Ovary (tissue), 9 donors: ENCODE data around the gene SLC38A3. TPM values are rescaled to one million over a fixed set of nuclear protein-coding genes. Genes with fewer than 3 reads are reported as not detected.
A peak's percentile ranks its signal among the peaks of the same experiment; 100 is the strongest.

ENCODE experiments used
- DNase-seq, 5 donors: peaks; one replicate each; pipeline ENCODE4 v3.0.0-alpha.2; 2019 to 2020
- H3K27ac ChIP-seq, 2 donors: fragments of 200-600 bp; one replicate each; pipeline versions ENCODE4 v1.5.1 to v1.8.0; 2019 to 2022
- H3K27me3 ChIP-seq: fragments of 200-600 bp; one replicate; pipeline ENCODE4 v1.8.0; 2022
- H3K36me3 ChIP-seq: fragments of 200-600 bp; sonication (generic); one replicate; pipeline ENCODE4 v1.5.1; 2019
- H3K4me1 ChIP-seq: one replicate; pipeline ENCODE4 v1.8.1; 2013; ENCODE audit warnings: mild to moderate bottlenecking, moderate library complexity; ENCODE audit not compliant: insufficient read depth
- H3K4me3 ChIP-seq: fragments of 200-600 bp; sonication (generic); one replicate; pipeline ENCODE4 v1.5.1; 2017
- H3K9me3 ChIP-seq, 2 donors: fragments of 200-600 bp in 1 of 2; sonication (generic) in 1 of 2; one replicate each; pipeline versions ENCODE4 v1.5.1 to v1.8.1; 2013 to 2019; ENCODE audit warnings: mild to moderate bottlenecking in 1 of 2, moderate library complexity in 1 of 2
- CTCF ChIP-seq, 3 donors: fragments of 450-650 bp in 2 of 3; fragments of 200-600 bp in 1 of 3; IDR thresholded peaks; one replicate each; pipeline versions ENCODE4 v1.5.1 to v1.8.0; 2016 to 2022; ENCODE audit warnings: antibody characterized with exemption in 3 of 3, mild to moderate bottlenecking in 1 of 3
- EP300 ChIP-seq: sonication (generic); formaldehyde crosslinking; IDR thresholded peaks from one replicate; pipeline ENCODE4 v1.6.1; 2017; ENCODE audit warnings: antibody characterized with exemption
- POLR2A ChIP-seq: fragments of 450-650 bp; IDR thresholded peaks from one replicate; pipeline ENCODE4 v1.6.1; 2017; ENCODE audit warnings: antibody characterized with exemption, mild to moderate bottlenecking, moderate library complexity
- WGBS, 3 donors: extraction: QIAGEN DNeasy Blood & Tissue Kit in 1 of 3; methylation state at CpG; one replicate each; pipeline versions ENCODE4 v1.1.5 to v1.1.7; 2013 to 2017; 5-methylcytosine and 5-hydroxymethylcytosine counted together
- intact Hi-C, 4 donors: fragments of 100-400 bp; cut with DNase I; formaldehyde crosslinking; loops; one replicate each; pipeline versions ENCODE4 v1.11.0 to v1.15.1; 2022 to 2023
- polyA plus RNA-seq, 2 donors: library from polyadenylated mRNA; stranded (reverse); fragments of 200-250 nt in 1 of 2; fragments of 350-450 nt in 1 of 2; fragmentation: Illumina TruSeq in 1 of 2; extraction: RNeasy Lipid Tissue Mini Kit (QIAGEN cat#74804) in 1 of 2; gene quantifications; one replicate each; pipeline ENCODE4 v1.2.3, GENCODE V29; 2013 to 2014
- total RNA-seq, 7 donors: library from RNA; depleted of rRNA in 2 of 7; stranded (reverse); fragments of >200 nt in 2 of 7; fragmentation: NEBNext Ultra II Directional in 3 of 7; extraction: Animal tissue kit (Norgen Biotek cat#: 25700) in 3 of 7; gene quantifications; one replicate each; pipeline versions ENCODE4 v1.1.0 to v1.2.4, GENCODE V29; 2016 to 2023
- donor health status: DM: no; HTN: no; CAD: no; lungs with moderate emphysema.
- donor health status: DM: no; HTN: no; CAD: no.
- donor health status: Bipolar disorder and iron deficiency.
- donor health status: DM: yes; HTN: yes; CAD: no.
- donor health status: DM: no; HTN: no; CAD: no.
- donor health status: DM: yes; HTN: yes; CAD: no.

The SLC38A3 gene
- total and polyA plus RNA-seq, 9 donors, result 1.6 to 10.9 (median 7.7) TPM

GRCh38 chr3:50174517-50174895, 30.6 kb upstream of the SLC38A3 start:
- intact Hi-C loops, result no loop called here
- H3K9me3 ChIP-seq, result no peaks in the 10 kb centered on the region
- DNase-seq, result no peak
- 88 to 95% (median 92%) methylated on average over 7 of the region's 7 CpGs for WGBS, 3 donors
- no peaks in the 10 kb centered on the region for H3K27me3 ChIP-seq
- no peak overlapping the region for H3K4me3 ChIP-seq
- TF ChIP-seq CTCF (IDR thresholded peaks at IDR 0.05) (no peak), EP300 (no peak), POLR2A (no peak)
- peaks cover 6% of the 10 kb centered on the region for H3K4me1 ChIP-seq
- no peaks in the 10 kb centered on the region for H3K36me3 ChIP-seq
- no peak overlapping the region for H3K27ac ChIP-seq

GRCh38 chr3:50174947-50175524, 30.0 kb upstream of the SLC38A3 start:
- no peak overlapping the region for H3K27ac ChIP-seq
- intact Hi-C loops, result no loop called here
- peaks cover 6% of the 10 kb centered on the region for H3K4me1 ChIP-seq
- WGBS, 3 donors, result 90 to 95% (median 93%) methylated on average over 13 to 17 of the region's 17 CpGs
- DNase-seq, result no peak
- no peaks in the 10 kb centered on the region for H3K36me3 ChIP-seq
- H3K9me3 ChIP-seq, result no peaks in the 10 kb centered on the region
- H3K4me3 ChIP-seq, result no peak overlapping the region
- H3K27me3 ChIP-seq, result no peaks in the 10 kb centered on the region
- TF ChIP-seq CTCF (IDR thresholded peaks at IDR 0.05) (no peak), POLR2A (no peak)

GRCh38 chr3:50177346-50177745, 27.7 kb upstream of the SLC38A3 start:
- H3K4me3 ChIP-seq, result no peak overlapping the region
- no peaks in the 10 kb centered on the region for H3K9me3 ChIP-seq
- no peak overlapping the region for H3K27ac ChIP-seq
- no peak for TF ChIP-seq EP300
- no peak for TF ChIP-seq CTCF (IDR thresholded peaks at IDR 0.05)
- no peak for TF ChIP-seq POLR2A
- no peaks in the 10 kb centered on the region for H3K36me3 ChIP-seq
- H3K4me1 ChIP-seq, result peaks cover 6% of the 10 kb centered on the region
- no peaks in the 10 kb centered on the region for H3K27me3 ChIP-seq
- DNase-seq, result peak in 1 of 5 donors; percentile 63
- 31 to 44% (median 41%) methylated on average over 2 of the region's 2 CpGs for WGBS, 3 donors
- intact Hi-C loops, result no loop called here

GRCh38 chr3:50179710-50180109, 25.4 kb upstream of the SLC38A3 start:
- intact Hi-C loops, result loop anchor here in 1 of 4 donors (5.0 kb wide), 1 partner anchor 1488 kb away; no protein-coding TSS in a partner anchor
- H3K27ac ChIP-seq, result no peak overlapping the region
- H3K27me3 ChIP-seq, result no peaks in the 10 kb centered on the region
- WGBS, 3 donors, result 9 to 25% (median 14%) methylated on average over 2 of the region's 2 CpGs
- H3K36me3 ChIP-seq, result no peaks in the 10 kb centered on the region
- H3K9me3 ChIP-seq, result no peaks in the 10 kb centered on the region
- no peak overlapping the region for H3K4me3 ChIP-seq
- no peak for DNase-seq
- H3K4me1 ChIP-seq, result peaks cover 3% of the 10 kb centered on the region
- TF ChIP-seq POLR2A, result no peak
- no peak for TF ChIP-seq EP300
- TF ChIP-seq CTCF (IDR thresholded peaks at IDR 0.05), result no peak
